HG03342 (cell line): ENCODE measurements around the gene ST6GALNAC1.
"Not testable (repeated sequence)": the region's sequence is repeated elsewhere in the genome, so short reads cannot be mapped to it uniquely, and the experiment has no call there.

Experiments
- ATAC-seq: cut with Tn5 transposase; IDR thresholded peaks from one replicate; pipeline ENCODE4 v1.9.1; 2021; ENCODE audit warnings: mild to moderate bottlenecking, moderate library complexity; ENCODE audit not compliant: unreplicated experiment

Gene ST6GALNAC1

GRCh38 chr17:76614064-76614759 is 29.3 kb downstream of the ST6GALNAC1 start:
- not testable (repeated sequence) for ATAC-seq

DNA sequence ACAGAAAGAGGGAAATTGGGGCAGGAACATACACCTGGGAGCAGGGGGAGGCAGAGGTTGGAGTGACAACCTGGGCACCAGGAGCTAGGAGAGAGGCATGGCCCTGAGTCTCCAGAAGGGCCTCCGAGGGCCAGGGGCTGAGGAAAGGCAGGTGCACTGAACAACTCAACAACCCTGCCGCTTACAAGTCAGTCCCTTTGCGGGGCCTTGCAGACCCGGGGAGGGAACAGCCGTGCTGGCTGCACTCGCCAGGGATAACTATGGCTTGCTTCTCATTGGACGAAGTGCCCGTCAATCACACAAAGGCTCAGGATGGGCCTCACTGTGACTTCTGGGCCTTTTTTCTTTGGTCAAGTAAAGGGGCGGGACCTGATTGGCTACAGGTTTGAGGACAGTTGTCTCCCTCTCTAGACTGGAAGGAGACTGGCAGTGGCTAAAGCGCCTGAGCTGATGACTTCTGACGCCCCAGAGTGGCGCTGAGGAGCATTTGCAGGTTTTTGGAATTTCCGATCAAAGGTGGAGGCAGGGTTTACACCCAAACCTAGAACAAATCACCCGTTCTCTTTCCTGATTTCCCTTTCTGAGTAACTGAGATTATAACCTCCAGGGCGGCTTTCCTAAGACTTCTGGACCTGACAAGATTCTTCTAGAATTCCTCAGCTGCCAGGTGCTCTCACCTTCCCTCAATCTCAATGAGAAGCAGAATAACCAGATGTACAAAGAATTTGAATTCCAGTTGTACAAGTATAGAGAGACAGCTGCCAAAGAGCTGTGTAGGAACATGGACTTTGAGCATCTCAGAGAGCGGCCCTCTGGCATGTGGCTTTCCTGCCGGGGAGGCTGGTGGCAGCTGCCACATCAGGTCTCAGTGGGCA is 30.3 kb downstream of the ST6GALNAC1 start:
- ATAC-seq, result no peak

DNA sequence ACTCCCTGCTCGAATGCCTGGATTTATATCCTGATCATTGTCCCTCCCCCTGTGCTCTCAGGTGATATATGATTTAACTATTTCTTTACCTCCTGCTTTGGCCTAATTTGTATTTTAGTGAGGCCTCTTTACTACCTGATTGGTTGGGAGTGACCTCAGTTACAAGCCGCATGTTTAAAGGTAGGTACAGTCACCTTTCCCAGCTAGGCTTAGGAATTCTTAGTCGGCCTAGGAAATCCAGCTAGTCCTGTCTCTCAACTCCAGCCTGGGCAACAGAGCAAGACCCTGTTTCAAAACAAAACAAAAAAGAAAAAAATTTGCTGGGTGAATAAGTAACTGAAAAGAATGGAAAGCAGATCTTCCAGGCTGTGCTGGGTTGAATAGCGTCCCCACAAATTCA is 31.1 kb downstream of the ST6GALNAC1 start:
- no peak for ATAC-seq

GRCh38 chr17:76611758-76612157 is 31.8 kb downstream of the ST6GALNAC1 start:
- ATAC-seq, result no peak

DNA sequence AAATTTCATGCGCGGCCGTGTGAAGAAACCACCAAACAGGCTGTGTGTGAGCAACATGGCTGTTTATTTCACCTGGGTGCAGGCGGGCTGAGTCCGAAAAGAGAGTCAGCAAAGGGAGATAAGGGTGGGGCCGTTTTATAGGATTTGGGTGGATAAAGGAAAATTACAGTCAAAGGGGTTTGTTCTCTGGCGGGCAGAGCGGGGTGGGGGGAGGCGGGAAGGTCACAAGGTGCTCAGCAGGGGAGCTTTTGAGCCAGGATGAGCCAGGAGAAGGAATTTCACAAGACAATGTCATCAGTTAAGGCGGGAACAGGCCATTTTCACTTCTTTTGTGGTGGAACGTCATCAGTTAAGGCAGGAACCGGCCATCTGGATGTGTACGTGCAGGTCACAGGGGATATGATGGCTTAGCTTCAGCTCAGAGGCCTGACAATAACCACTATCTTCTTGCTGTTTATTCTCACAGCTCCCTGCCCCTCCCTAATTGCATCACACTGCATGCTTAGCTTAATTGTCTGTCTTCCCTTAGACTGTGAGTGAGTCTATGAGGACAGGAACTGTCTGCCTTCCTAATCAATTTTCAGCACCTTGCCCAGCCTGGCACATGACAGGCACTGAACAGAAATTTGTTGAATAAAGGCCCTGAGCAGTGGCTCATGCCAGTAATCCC is 32.3 kb downstream of the ST6GALNAC1 start:
- ATAC-seq, result not testable (repeated sequence)

GRCh38 chr17:76606685-76607084 is 36.9 kb downstream of the ST6GALNAC1 start:
- ATAC-seq, result not testable (repeated sequence)

GRCh38 chr17:76601065-76601464 is 42.5 kb downstream of the ST6GALNAC1 start:
- no peak for ATAC-seq

GRCh38 chr17:76599694-76600460 is 43.7 kb downstream of the ST6GALNAC1 start:
- ATAC-seq, result no peak

GRCh38 chr17:76598004-76598439 is 45.5 kb downstream of the ST6GALNAC1 start:
- ATAC-seq, result no peak

DNA sequence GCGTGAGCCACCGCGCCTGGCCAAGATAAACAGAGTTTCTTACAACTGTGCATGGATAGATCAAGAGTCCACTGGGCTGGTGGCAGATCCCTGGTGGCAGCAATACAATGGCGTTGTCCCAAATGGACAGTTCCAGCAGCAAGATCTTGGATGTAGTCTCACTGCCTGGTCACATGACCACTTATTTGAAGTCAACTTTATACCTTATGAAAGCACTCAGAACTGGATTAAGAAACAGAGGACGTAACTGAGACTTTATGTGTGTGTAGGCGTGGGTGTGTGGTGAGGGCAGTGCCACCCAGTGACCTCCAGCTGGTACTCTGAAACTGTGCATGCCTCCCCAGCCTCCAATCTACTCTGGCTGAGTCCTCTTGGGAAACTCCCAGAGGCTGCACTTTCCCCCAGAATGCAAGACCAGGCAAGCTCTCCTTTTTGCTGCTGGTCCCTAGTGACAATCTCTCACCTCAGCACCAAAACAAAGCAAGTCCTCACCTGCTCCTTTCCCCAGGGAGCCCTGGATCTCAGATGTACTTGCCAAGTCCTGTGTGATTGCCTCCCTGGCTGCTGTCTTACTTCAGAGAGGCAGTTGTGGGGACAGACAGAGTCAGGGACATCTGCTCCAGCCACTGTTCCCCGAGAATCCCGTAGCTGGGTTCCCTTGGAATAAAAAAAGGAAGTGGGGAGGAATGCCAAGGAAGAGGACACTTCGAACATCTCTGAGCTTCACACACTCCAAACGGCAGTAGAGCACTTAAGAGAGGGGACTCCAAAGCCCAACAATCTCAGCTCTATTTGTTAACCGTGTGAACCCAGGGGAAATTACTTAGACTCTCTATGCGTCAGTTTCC is 46.2 kb downstream of the ST6GALNAC1 start:
- no peak for ATAC-seq

- no peak for ATAC-seq
Measured at GRCh38 chr17:76594690-76595089, 48.9 kb downstream of the ST6GALNAC1 start.

- ATAC-seq, result no peak
Measured at GRCh38 chr17:76593959-76594358, 49.6 kb downstream of the ST6GALNAC1 start.

DNA sequence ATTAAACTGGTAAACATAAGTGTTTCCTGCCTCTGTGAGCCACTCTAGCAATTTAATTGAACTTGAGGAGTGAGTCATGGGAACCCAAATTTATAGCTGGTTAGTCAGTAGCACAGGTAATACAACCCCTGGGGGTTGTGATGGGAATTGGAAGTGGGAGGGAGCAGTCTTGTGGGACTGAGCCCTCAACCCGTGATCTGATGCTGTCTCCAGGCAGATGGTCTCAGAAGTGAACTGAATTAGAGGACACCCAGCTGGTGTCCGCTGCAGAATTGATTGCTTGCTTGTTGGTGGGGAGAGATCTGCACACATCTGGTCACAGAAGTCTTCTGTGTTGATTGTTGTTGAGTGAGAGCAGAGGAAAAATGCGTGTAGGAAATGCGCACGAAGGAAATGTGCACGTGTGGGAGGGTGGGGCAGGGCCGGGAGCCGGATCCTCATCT is 50.2 kb downstream of the ST6GALNAC1 start:
- ATAC-seq, result no peak

DNA sequence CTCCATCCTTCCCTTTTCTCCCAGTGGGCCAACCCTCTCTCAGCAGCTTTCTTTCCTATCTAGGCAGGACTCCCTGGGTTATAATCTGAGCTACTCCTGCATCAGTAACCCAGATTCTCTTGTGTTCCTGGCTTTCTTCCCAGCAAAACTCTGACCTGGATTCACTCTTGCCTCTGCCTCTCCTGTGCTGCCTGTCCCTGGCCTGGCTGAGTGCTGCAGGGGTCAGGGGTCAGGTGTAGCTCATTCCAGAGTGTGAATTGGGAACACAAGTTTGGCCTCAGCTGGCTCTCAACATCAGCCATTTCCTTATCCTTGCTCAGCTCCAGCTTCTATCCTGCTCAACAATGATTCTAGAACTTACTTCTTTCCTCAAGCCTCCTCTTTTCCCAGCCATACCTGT is 55.4 kb downstream of the ST6GALNAC1 start:
- no peak for ATAC-seq

GRCh38 chr17:76586741-76587487 is 56.6 kb downstream of the ST6GALNAC1 start:
- no peak for ATAC-seq

DNA sequence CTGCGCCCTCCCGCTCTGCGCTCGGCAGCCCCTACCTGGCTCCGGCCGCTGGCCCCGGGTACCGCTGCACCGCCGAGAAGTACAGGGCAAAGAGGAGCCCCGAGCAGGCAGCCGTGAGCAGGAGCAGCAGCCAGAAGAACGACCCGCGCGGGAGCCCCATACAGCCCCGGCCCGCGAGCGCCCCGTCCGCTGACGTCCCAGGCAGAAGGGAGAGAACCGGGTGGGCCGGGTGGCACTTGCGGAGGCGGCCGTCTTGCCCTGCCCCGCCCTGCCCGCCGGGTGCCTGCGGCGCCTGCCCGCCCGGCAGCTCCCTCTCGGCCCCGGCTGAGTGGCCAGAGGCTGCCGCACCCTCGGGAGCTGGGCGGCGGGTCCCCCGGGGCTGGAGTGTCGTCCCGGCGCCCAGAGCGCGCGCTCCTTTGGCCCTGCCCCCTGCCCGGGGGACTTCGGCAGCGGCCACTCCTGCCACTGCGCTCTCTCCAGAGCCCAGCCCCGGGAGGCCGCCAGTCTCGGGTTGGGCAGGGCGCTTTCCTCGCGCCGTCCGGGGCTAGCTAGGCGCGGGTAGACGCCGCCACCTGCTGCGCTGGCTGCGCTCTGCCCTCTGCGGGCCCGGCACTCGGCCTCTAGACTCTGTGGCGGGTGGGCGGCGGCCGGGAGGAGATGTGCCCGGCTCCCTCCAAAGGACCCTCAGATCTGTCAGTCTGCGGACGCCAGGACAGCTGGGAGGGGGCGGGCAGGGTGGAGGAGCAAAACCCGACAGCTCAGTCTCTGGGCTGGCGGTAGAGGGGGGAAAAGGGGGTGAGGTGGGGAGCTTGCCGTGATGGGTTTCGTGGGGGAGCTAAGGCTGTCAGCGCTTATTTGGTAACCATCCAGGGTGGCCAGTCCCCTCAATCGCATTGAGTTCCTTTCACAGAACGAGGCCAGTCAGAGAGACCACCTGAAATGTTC is 57.6 kb downstream of the ST6GALNAC1 start, which contains the start of gene ST6GALNAC2:
Gene ST6GALNAC2, minus strand, starts transcription at position 212 of the 945 bp plus-strand sequence. Its CDS starts 52 bp downstream, at position 160.
- ATAC-seq, result no peak

- no peak for ATAC-seq
Measured at GRCh38 chr17:76585033-76585648, 58.4 kb downstream of the ST6GALNAC1 start.
